Measurements from ENCODE around the gene PURB.
"Not testable (repeated sequence)": the region's sequence is repeated elsewhere in the genome, so short reads cannot be mapped to it uniquely, and the experiment has no call there.

The PURB gene

GRCh38 chr7:44885394-44886317 is at the start of gene PURB:
TSS of gene PURB (minus strand) at chr7:44885530. CDS start at chr7:44885348, 182 bp downstream.
- DNase-seq (ENCODE audit: low spot score), result peak; percentile 95

GRCh38 chr7:44935016-44935415 is 49.7 kb upstream of the PURB start:
- no peak for DNase-seq (ENCODE audit: low spot score)

DNA sequence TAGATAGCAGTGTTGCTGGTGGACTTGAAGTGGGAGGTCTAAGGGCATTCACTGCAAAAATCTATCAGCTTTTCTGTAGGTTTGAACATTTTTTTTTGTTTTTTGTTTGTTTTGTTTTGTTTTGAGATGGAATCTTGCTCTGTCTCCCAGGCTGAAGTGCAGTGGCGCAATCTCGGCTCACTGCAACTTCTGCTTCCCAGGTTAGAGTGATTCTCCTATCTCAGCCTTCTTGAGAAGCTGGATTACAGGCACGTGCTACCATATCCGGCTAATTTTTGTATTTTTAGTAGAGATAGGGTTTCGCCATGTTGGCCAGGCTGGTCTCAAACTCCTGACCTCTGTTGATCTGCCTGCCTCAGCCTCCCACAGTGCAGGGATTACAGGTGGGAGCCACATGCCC is 49.2 kb upstream of the PURB start:
- DNase-seq (ENCODE audit: low spot score), result not testable (repeated sequence)

DNA sequence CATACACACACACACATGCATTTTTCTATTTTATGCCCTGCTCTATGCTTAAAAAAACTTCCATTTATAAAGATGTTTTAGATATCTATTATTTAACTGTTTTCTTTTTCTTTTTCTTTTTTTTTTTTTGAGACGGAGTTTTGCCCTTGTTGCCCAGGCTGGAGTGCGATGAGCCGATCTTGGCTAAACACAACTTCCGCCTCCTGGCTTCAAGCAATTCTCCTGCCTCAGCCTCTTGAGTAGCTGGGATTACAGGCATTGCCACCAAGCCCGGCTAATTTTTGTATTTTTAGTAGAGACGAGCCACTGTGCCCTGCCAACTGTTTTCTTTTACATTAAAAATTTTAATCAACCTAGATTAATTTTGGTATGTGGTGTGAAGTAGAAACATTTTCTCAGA is 45.6 kb upstream of the PURB start:
- DNase-seq (ENCODE audit: low spot score), result no peak

GRCh38 chr7:44922351-44922694 is 37.0 kb upstream of the PURB start:
- DNase-seq (ENCODE audit: low spot score), result no peak

DNA sequence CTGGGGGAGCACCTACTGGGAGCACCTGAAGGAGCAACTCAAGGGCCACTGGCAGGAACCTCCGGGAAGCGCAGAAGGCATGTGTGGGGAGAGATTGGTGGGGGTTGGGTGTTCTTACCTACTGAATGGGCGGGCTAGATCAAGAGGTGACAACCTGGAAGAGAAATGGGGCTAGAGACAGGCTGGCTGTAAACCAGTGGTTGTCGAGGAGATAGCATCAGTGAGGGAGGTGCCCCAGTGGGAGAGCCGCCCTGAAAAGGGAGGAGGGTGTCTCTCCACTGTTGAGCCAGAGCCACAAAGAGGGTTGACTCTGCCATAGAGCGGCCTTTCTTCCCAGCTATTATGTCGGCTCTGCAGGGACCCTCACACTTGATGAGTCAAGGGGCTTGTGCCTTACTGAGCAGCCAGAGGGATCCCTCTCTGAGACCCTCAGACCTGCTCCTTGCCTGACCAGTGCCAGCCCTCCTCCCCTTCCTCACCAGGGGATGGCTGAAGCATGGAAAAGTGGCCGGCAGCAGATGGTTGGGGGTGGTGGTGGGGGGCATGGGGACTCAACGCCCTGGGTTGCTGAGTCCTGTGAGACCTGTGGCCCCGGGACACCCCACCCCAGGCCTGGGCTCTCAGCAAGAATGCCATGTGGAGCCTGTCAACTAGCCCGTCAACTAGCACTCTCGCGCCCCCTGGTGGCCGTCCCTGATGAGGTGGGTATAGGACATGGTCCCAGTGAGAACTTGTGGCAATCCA is 36.4 kb upstream of the PURB start:
- DNase-seq (ENCODE audit: low spot score), result peak; percentile 72

DNA sequence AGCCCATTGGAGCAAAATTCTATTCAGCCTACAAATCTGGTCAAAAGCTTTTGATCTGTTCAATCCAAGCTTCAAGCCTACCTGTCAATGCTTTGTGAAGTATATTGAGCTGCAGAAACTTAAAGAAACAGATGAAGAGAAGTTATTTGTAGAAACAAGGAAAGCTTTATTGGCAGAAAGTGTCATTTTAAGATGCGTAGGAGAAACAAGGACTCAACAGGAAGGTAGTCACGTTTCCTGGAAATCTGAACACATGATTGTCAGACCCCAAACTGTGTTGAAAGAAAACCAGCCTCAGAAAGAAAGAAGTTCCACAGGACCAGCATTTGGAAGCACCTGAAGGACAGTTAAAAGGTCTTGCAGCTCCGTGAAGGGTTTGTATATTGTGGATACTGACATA is 34.8 kb upstream of the PURB start:
- DNase-seq (ENCODE audit: low spot score), result no peak

- no peak for DNase-seq (ENCODE audit: low spot score)
Observed at GRCh38 chr7:44918029-44918428, 32.7 kb upstream of the PURB start.

DNA sequence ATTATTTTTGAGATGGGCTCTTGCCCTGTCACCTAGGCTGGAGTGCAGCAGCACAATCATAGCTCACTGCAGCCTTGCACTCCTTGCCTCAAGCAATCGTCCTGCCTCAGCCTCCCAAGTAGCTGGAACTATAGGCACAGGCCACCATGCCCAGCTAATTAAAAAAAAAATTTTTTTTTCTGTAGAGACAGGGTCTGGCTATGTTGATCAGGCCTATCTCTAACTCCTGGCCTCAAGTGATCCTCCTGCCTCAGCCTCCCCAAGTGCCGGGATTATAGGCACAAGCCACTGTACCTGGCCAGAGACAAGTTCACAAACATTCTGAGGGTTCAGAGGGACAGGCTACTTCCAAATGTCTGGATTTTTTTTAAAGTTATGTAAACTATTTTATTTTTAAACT is 32.1 kb upstream of the PURB start:
- no peak for DNase-seq (ENCODE audit: low spot score)

GRCh38 chr7:44914992-44915607 is 29.8 kb upstream of the PURB start:
- DNase-seq (ENCODE audit: low spot score), result no peak

- no peak for DNase-seq (ENCODE audit: low spot score)
Observed at GRCh38 chr7:44912775-44913347, 27.5 kb upstream of the PURB start.

- no peak for DNase-seq (ENCODE audit: low spot score)
Observed at GRCh38 chr7:44911911-44912310, 26.6 kb upstream of the PURB start.

- DNase-seq (ENCODE audit: low spot score), result no peak
Observed at GRCh38 chr7:44909596-44910389, 24.5 kb upstream of the PURB start.

DNA sequence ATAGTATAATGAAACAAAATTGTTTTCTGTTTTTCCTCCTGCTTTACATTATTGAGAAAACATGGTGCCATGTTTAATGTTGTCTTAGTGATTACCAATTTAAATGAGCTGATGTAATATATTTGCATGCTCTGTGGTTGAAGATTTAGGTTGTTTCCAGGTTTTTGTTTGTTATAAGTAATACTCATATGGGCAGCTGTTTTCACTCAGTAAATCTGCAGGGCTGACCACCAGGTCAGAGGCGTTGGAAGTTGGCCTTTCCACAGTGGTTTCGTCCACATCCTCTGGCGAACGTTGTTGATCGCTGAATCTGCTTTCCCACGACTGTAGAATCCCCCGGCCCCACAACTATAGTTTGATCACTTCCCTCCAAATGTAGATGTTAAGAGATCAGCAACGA is 21.6 kb upstream of the PURB start:
- DNase-seq (ENCODE audit: low spot score), result no peak

GRCh38 chr7:44905002-44905635 is 19.8 kb upstream of the PURB start:
- no peak for DNase-seq (ENCODE audit: low spot score)

DNA sequence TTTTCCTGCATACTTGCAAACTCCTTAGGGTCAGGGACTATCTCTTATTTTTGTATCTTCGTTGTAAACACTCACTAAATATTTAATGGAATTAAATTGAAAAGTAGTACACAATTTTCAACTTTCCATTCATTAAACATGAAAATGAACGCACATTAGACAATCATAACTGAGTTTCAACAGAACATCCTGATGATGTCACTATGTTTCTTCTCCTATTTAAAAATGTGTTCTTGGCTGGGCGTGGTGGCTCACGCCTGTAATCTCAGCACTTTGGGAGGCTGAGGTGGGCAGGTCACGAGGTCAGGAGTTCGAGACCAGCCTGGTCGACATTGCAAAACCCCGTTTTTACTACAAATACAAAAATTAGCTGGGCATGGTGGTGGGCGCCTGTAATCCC is 14.1 kb upstream of the PURB start:
- DNase-seq (ENCODE audit: low spot score), result no peak

- no peak for DNase-seq (ENCODE audit: low spot score)
Observed at GRCh38 chr7:44898039-44898438, 12.7 kb upstream of the PURB start.

- no peak for DNase-seq (ENCODE audit: low spot score)
Observed at GRCh38 chr7:44897309-44897708, 12.0 kb upstream of the PURB start.

- DNase-seq (ENCODE audit: low spot score), result no peak
Observed at GRCh38 chr7:44894888-44895580, 9.7 kb upstream of the PURB start.

GRCh38 chr7:44893710-44894234 is 8.4 kb upstream of the PURB start:
- no peak for DNase-seq (ENCODE audit: low spot score)
